ENCODE results near the gene ODF2.

DNA sequence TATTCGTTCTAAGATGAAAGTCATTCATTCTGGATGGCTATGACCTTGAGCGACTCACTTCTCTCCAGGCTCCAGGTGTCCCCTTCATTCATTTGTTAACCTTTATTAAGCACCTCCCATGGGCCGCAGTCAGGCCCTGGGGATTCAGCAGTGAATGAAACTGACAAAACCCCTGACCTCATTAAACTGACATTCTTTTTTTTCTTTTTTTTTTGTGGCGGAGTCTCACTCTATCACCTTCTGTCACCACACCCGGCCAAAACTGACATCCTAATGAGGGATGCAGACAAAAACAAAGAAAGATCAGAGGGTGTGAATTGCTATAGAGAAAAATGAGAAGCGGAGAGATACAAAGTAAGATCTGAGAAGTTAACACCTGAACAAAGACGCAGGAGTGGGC lies 16.5 kb upstream of the ODF2 start:
- TF ChIP-seq EZH2phosphoT487 (IDR thresholded peaks at IDR 0.05; ENCODE audit: unreplicated experiment) (no peak), CTCF (conservative IDR thresholded peaks at IDR 0.05; ENCODE audit: low read depth in 2 of 2) (no peak), CREB1 (CRISPR knock-in tag; IDR thresholded peaks at IDR 0.05; ENCODE audit: low read depth) (no peak), EZH2 (IDR thresholded peaks at IDR 0.05; ENCODE audit: low read depth, unreplicated experiment) (no peak), POLR2AphosphoS5 (IDR thresholded peaks at IDR 0.05; ENCODE audit: low read depth) (no peak), JUNB (IDR thresholded peaks at IDR 0.05; ENCODE audit: unreplicated experiment) (no peak), STAT1 (IDR thresholded peaks at IDR 0.05; ENCODE audit: unreplicated experiment) (no peak), ZNF114 (CRISPR knock-in tag; IDR thresholded peaks at IDR 0.05) (no peak), ETS1 (IDR thresholded peaks at IDR 0.05) (no peak)
- TF ChIP-seq, protein P1, sequence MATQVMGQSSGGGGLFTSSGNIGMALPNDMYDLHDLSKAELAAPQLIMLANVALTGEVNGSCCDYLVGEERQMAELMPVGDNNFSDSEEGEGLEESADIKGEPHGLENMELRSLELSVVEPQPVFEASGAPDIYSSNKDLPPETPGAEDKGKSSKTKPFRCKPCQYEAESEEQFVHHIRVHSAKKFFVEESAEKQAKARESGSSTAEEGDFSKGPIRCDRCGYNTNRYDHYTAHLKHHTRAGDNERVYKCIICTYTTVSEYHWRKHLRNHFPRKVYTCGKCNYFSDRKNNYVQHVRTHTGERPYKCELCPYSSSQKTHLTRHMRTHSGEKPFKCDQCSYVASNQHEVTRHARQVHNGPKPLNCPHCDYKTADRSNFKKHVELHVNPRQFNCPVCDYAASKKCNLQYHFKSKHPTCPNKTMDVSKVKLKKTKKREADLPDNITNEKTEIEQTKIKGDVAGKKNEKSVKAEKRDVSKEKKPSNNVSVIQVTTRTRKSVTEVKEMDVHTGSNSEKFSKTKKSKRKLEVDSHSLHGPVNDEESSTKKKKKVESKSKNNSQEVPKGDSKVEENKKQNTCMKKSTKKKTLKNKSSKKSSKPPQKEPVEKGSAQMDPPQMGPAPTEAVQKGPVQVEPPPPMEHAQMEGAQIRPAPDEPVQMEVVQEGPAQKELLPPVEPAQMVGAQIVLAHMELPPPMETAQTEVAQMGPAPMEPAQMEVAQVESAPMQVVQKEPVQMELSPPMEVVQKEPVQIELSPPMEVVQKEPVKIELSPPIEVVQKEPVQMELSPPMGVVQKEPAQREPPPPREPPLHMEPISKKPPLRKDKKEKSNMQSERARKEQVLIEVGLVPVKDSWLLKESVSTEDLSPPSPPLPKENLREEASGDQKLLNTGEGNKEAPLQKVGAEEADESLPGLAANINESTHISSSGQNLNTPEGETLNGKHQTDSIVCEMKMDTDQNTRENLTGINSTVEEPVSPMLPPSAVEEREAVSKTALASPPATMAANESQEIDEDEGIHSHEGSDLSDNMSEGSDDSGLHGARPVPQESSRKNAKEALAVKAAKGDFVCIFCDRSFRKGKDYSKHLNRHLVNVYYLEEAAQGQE (IDR thresholded peaks at IDR 0.05; ENCODE audit: unreplicated experiment), result no peak
- TF ChIP-seq, protein P2, sequence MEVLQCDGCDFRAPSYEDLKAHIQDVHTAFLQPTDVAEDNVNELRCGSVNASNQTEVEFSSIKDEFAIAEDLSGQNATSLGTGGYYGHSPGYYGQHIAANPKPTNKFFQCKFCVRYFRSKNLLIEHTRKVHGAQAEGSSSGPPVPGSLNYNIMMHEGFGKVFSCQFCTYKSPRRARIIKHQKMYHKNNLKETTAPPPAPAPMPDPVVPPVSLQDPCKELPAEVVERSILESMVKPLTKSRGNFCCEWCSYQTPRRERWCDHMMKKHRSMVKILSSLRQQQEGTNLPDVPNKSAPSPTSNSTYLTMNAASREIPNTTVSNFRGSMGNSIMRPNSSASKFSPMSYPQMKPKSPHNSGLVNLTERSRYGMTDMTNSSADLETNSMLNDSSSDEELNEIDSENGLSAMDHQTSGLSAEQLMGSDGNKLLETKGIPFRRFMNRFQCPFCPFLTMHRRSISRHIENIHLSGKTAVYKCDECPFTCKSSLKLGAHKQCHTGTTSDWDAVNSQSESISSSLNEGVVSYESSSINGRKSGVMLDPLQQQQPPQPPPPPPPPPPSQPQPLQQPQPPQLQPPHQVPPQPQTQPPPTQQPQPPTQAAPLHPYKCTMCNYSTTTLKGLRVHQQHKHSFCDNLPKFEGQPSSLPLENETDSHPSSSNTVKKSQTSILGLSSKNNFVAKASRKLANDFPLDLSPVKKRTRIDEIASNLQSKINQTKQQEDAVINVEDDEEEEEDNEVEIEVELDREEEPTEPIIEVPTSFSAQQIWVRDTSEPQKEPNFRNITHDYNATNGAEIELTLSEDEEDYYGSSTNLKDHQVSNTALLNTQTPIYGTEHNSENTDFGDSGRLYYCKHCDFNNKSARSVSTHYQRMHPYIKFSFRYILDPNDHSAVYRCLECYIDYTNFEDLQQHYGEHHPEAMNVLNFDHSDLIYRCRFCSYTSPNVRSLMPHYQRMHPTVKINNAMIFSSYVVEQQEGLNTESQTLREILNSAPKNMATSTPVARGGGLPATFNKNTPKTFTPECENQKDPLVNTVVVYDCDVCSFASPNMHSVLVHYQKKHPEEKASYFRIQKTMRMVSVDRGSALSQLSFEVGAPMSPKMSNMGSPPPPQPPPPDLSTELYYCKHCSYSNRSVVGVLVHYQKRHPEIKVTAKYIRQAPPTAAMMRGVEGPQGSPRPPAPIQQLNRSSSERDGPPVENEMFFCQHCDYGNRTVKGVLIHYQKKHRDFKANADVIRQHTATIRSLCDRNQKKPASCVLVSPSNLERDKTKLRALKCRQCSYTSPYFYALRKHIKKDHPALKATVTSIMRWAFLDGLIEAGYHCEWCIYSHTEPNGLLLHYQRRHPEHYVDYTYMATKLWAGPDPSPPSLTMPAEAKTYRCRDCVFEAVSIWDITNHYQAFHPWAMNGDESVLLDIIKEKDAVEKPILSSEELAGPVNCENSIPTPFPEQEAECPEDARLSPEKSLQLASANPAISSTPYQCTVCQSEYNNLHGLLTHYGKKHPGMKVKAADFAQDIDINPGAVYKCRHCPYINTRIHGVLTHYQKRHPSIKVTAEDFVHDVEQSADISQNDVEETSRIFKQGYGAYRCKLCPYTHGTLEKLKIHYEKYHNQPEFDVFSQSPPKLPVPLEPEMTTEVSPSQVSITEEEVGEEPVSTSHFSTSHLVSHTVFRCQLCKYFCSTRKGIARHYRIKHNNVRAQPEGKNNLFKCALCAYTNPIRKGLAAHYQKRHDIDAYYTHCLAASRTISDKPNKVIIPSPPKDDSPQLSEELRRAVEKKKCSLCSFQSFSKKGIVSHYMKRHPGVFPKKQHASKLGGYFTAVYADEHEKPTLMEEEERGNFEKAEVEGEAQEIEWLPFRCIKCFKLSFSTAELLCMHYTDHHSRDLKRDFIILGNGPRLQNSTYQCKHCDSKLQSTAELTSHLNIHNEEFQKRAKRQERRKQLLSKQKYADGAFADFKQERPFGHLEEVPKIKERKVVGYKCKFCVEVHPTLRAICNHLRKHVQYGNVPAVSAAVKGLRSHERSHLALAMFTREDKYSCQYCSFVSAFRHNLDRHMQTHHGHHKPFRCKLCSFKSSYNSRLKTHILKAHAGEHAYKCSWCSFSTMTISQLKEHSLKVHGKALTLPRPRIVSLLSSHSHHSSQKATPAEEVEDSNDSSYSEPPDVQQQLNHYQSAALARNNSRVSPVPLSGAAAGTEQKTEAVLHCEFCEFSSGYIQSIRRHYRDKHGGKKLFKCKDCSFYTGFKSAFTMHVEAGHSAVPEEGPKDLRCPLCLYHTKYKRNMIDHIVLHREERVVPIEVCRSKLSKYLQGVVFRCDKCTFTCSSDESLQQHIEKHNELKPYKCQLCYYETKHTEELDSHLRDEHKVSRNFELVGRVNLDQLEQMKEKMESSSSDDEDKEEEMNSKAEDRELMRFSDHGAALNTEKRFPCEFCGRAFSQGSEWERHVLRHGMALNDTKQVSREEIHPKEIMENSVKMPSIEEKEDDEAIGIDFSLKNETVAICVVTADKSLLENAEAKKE (CRISPR knock-in tag; IDR thresholded peaks at IDR 0.05), result no peak

Data from GM23338 (cell line).